Ishikawa (cell line): ENCODE data around the gene CYP2U1.

Experiments
- CREB1 ChIP-seq: IDR thresholded peaks from 2 replicates; pipeline ENCODE4 v1.6.1; 2012; ENCODE audit warnings: low read depth
- EP300 ChIP-seq: IDR thresholded peaks from 2 replicates; pipeline ENCODE4 v1.6.1; 2012; ENCODE audit warnings: borderline replicate concordance
- MAX ChIP-seq: IDR thresholded peaks from 2 replicates; pipeline ENCODE4 v1.6.1; 2012
- YY1 ChIP-seq: IDR thresholded peaks from 2 replicates; pipeline ENCODE4 v1.6.1; 2012; ENCODE audit warnings: low read depth

DNA sequence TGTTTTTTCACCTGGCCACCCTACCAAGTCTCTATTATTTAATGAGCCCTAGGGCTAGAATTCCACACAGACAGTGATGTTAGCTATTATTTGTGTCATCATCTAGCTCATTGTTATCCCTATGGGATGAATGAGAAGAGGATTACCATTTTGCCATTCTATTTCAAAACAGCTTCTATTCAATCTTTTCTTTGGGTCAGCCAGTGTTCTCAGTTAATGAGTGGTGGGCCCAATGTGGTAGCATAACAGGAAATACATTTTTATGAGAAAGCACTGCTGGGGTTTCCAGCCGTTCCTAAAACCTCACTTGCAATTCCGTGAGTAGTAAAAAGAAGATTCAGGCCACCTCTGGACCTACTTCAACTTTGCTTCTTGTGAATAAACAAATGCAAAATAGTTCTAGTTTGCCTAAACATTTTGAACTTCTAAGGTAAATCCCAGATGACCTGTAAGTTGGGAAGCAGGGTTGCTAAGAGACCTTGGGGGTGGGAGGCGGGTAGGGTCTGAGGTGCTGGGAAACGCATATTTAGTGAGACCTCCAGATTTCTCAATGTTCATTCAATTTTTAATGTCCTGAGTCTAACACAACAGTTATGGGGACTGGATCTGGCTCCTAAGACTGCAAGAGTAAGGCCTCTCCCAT, 24.8 kb upstream of the CYP2U1 start:
- no peak for TF ChIP-seq YY1
- TF ChIP-seq CREB1, result no peak
- TF ChIP-seq EP300, result no peak
- no peak for TF ChIP-seq MAX
